ENCODE measurements around the gene LRRC4C. TPM values are rescaled to one million over a fixed set of nuclear protein-coding genes. Genes with fewer than 3 reads are reported as not detected.
"Not testable (repeated sequence)": the region's sequence is repeated elsewhere in the genome, so short reads cannot be mapped to it uniquely, and the experiment has no call there.

Gene LRRC4C
- total RNA-seq, 6 experiments from 2014 or later: not detected

DNA sequence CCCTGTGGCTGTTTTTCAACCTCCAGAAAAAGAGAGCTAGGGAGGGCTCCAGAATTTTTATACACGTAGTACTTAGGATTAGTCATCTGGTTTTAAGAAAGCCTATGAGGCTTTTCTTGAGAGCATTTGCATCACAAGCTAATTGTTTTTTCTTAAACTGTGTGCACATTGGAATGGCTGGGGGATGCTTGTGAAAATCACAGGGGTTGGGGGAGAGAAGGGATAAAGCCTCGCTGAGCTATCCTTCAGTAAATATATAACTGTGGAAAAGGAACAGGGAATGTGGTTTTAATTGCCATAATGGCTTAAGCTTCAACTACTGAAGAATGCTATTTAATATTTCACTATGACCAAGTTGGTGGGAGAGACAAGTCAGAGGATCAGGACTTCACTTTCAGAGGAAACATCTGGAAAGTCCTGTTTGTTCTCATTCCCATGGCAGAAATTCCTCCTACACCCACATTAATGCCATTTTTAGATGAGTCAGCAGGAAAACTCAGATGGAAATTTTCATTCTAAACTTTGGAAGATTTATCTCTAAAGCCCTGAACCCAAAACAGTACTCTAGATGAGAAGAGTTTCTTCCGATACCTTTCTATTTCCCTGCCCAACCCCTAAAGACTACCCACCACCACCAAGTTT, 591.3 kb downstream of the LRRC4C start:
- Mint-ChIP-seq H3K4me1 (ENCODE audit: low read depth) (no peaks in the 10 kb centered on the region), H3K4me3 (no peak overlapping the region), H3K9me3 (peaks cover 15% of the 10 kb centered on the region; the same call in 1 of the 2 replicates), H3K27me3 (ENCODE audit: insufficient read depth) (no peaks in the 10 kb centered on the region), H3K27ac (no peak overlapping the region), H3K36me3 (ENCODE audit: low read depth) (no peaks in the 10 kb centered on the region)
- TF ChIP-seq, protein P1, sequence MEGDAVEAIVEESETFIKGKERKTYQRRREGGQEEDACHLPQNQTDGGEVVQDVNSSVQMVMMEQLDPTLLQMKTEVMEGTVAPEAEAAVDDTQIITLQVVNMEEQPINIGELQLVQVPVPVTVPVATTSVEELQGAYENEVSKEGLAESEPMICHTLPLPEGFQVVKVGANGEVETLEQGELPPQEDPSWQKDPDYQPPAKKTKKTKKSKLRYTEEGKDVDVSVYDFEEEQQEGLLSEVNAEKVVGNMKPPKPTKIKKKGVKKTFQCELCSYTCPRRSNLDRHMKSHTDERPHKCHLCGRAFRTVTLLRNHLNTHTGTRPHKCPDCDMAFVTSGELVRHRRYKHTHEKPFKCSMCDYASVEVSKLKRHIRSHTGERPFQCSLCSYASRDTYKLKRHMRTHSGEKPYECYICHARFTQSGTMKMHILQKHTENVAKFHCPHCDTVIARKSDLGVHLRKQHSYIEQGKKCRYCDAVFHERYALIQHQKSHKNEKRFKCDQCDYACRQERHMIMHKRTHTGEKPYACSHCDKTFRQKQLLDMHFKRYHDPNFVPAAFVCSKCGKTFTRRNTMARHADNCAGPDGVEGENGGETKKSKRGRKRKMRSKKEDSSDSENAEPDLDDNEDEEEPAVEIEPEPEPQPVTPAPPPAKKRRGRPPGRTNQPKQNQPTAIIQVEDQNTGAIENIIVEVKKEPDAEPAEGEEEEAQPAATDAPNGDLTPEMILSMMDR (IDR thresholded peaks at IDR 0.05): no peak
- no peak for DNase-seq

DNA sequence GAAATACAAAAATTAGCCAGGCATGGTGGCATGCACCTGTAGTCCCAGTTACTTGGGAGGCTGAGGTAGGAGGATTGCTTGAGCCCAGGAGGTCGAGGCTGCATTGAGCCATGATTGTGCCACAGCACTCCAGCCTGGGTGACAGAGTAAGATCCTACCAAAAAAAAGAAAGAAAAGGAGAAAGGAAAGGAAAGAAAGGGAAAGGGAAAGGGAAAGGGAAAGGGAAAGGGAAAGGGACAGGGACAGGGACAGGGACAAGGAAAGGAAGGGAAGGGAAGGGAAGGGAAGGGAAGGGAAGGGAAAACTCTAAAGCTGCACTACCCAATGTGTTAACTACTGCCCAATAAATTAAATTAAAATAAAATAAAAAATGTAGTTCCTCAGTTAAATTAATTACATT, 601.7 kb downstream of the LRRC4C start:
- H3K27ac Mint-ChIP-seq; H3K27me3 Mint-ChIP-seq (ENCODE audit: insufficient read depth); H3K9me3 Mint-ChIP-seq; H3K4me1 Mint-ChIP-seq (ENCODE audit: low read depth); H3K4me3 Mint-ChIP-seq; H3K36me3 Mint-ChIP-seq (ENCODE audit: low read depth); DNase-seq: not testable (repeated sequence)

DNA sequence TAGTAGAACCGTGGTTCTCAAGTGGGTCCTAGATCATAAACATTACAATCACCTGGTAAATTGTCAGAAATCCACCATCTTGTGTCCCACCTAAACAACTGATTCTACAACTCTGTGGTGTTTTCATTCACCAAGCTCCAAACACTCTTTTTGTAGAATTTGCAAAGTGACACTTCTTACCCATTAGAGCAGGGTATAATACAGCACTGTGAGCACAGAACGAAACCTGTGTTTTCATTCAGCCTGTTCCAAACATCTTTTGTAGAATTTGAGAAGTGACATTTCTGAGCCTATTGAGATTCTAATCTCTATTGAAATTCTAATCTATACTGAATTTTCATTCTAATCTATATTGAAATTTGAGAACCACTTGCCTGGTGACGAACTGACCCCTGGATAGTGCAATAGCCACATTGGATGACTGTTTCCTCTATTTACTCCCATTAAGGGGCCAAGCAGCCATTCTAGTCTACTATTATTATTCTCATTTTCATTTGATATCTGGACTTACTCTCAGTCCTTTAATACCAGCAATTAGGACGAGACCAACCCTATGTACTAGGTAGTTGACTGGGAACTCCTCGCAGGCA, 616.6 kb downstream of the LRRC4C start:
- H3K4me3 Mint-ChIP-seq: no peak overlapping the region
- no peaks in the 10 kb centered on the region; the same call in 1 of the 2 replicates for H3K36me3 Mint-ChIP-seq (ENCODE audit: low read depth)
- no peak overlapping the region for H3K27ac Mint-ChIP-seq
- no peaks in the 10 kb centered on the region for H3K27me3 Mint-ChIP-seq (ENCODE audit: insufficient read depth)
- peaks cover 34% of the 10 kb centered on the region for H3K9me3 Mint-ChIP-seq
- no peak for DNase-seq
- no peaks in the 10 kb centered on the region for H3K4me1 Mint-ChIP-seq (ENCODE audit: low read depth)
- TF ChIP-seq, protein P1 (IDR thresholded peaks at IDR 0.05): no peak

DNA sequence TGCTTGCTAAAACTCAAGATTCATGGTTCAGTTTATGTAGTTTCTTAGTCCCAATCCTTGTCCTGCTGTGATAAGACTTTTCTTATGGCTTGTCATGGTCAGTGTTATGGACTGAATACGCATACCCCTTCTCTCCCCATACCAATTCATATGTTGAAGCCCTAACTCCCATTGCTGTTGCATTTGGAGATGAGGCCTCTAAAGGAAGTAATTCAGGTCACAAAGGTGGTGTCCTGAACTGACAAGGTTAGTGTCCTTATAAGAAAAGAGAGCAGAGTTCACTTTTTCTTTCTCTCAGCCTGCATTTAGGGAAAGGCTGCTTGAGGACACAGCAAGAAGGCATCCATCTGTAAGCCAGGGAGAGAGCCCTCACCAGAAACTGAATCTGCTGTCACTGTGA, 618.2 kb downstream of the LRRC4C start:
- Mint-ChIP-seq H3K36me3 (ENCODE audit: low read depth) (no peaks in the 10 kb centered on the region), H3K4me3 (no peak overlapping the region), H3K27me3 (ENCODE audit: insufficient read depth) (no peaks in the 10 kb centered on the region), H3K27ac (no peak overlapping the region), H3K9me3 (peaks cover 22% of the 10 kb centered on the region), H3K4me1 (ENCODE audit: low read depth) (no peaks in the 10 kb centered on the region)
- TF ChIP-seq, protein P1 (IDR thresholded peaks at IDR 0.05): no peak
- no peak for DNase-seq

DNA sequence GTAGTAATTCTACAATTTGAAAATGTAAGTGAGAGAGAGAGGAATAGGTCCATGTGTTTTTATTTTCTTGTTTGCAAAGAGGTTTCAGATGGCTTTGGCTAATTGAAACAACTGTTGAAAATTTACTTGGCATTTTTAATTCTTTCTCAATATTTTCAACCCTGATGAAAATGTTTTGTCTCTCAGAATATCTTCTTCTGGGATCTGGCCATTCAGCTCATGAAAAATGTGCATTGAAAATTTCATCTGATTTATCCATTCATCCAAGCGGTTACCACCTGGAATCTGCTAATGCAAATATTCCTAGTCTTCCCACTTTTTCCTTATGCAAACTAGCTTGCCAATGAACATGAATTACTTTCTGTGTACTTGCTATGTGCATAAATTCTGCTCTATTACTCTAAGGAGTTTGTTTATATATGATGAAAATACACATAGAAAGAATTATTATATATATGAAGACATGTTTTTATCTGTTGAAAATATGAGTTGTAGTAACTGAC, 621.2 kb downstream of the LRRC4C start:
- no peak for DNase-seq
- Mint-ChIP-seq H3K9me3 (peaks cover 11% of the 10 kb centered on the region), H3K27me3 (ENCODE audit: insufficient read depth) (no peaks in the 10 kb centered on the region), H3K27ac (no peak overlapping the region), H3K36me3 (ENCODE audit: low read depth) (no peaks in the 10 kb centered on the region), H3K4me1 (ENCODE audit: low read depth) (no peaks in the 10 kb centered on the region), H3K4me3 (no peak overlapping the region)
- TF ChIP-seq, protein P1 (IDR thresholded peaks at IDR 0.05): no peak

DNA sequence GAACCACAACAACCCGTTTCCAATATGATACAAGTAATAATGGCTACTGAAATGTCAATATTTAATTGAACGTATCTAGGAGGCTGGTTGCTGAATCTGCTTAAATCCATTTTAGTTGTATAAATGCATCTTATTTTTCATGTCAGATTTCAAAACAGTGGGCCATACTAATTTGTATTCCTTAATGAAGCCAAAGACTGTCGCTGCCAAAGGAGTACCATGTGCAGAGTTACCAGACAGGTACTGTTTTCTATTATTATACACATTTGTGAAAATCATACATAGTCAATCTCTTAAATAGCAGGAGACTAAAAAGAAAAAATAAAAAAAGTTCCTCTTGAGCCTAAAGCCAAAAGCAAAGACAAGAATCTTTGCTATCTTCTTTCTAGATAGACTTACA, 632.3 kb downstream of the LRRC4C start:
- H3K4me1 Mint-ChIP-seq (ENCODE audit: low read depth): no peaks in the 10 kb centered on the region
- H3K4me3 Mint-ChIP-seq: no peak overlapping the region
- H3K27ac Mint-ChIP-seq: no peak overlapping the region
- TF ChIP-seq, protein P1 (IDR thresholded peaks at IDR 0.05): no peak
- DNase-seq: no peak
- no peaks in the 10 kb centered on the region for H3K36me3 Mint-ChIP-seq (ENCODE audit: low read depth)
- no peaks in the 10 kb centered on the region for H3K27me3 Mint-ChIP-seq (ENCODE audit: insufficient read depth)
- H3K9me3 Mint-ChIP-seq: peaks cover 19% of the 10 kb centered on the region
